Glutamatergic neuron (in vitro differentiated cells): Measurements from ENCODE around the gene STK11. TPM values are rescaled to one million over a fixed set of nuclear protein-coding genes. Genes with fewer than 3 reads are reported as not detected.

Experiments used
- DNase-seq: peaks from one replicate; pipeline ENCODE4 v3.0.0; 2022
- H3K27ac Mint-ChIP-seq: one replicate; pipeline ENCODE4 v1.8.0; 2020; ENCODE audit warnings: mild to moderate bottlenecking, mixed read lengths, inconsistent platforms; ENCODE audit not compliant: unreplicated experiment
- H3K27me3 Mint-ChIP-seq: one replicate; pipeline ENCODE4 v1.8.0; 2020; ENCODE audit warnings: mild to moderate bottlenecking, moderate library complexity, mixed read lengths, inconsistent platforms; ENCODE audit not compliant: unreplicated experiment
- H3K36me3 Mint-ChIP-seq: one replicate; pipeline ENCODE4 v1.8.0; 2020; ENCODE audit warnings: mild to moderate bottlenecking, mixed read lengths, inconsistent platforms; ENCODE audit not compliant: unreplicated experiment
- H3K4me1 Mint-ChIP-seq: one replicate; pipeline ENCODE4 v1.8.0; 2020; ENCODE audit warnings: mild to moderate bottlenecking, low read depth, mixed read lengths, inconsistent platforms; ENCODE audit not compliant: unreplicated experiment
- H3K4me3 Mint-ChIP-seq: one replicate; pipeline ENCODE4 v1.8.0; 2020; ENCODE audit warnings: mild to moderate bottlenecking, mixed read lengths, inconsistent platforms; ENCODE audit not compliant: unreplicated experiment
- H3K9me3 Mint-ChIP-seq: one replicate; pipeline ENCODE4 v1.8.0; 2020; ENCODE audit warnings: mild to moderate bottlenecking, moderate library complexity, mixed read lengths, inconsistent platforms; ENCODE audit not compliant: unreplicated experiment
- CTCF ChIP-seq: fragments of 200-600 bp; sonication (generic); IDR thresholded peaks from one replicate; pipeline ENCODE4 v1.5.0; 2021; ENCODE audit not compliant: partially characterized antibody, unreplicated experiment
- total RNA-seq: library from RNA; stranded (reverse); fragmentation: NEBNext Ultra II Directional; extraction: Animal tissue kit (Norgen Biotek cat#: 25700); gene quantifications from one replicate; pipeline ENCODE4 v1.2.1, GENCODE V29; 2021; ENCODE audit not compliant: unreplicated experiment

STK11 gene
- total RNA-seq, 1 donor from 2014 or later, result 48.2 TPM

- Mint-ChIP-seq H3K4me1 (peaks cover 35% of the 10 kb centered on the region), H3K27ac (peak overlapping the region; percentile 73), H3K4me3 (peak overlapping the region; percentile 89), H3K36me3 (no peaks in the 10 kb centered on the region), H3K27me3 (peaks cover 20% of the 10 kb centered on the region), H3K9me3 (peaks cover 22% of the 10 kb centered on the region)
- TF ChIP-seq CTCF, result no peak
- no peak for DNase-seq
Observed at GRCh38 chr19:1270854-1271527, 65.4 kb downstream of the STK11 start.

- Mint-ChIP-seq H3K36me3 (no peaks in the 10 kb centered on the region), H3K27ac (peak overlapping the region; percentile 55), H3K9me3 (peaks cover 22% of the 10 kb centered on the region), H3K4me1 (peaks cover 34% of the 10 kb centered on the region), H3K27me3 (peaks cover 20% of the 10 kb centered on the region), H3K4me3 (peak overlapping the region; percentile 89)
- DNase-seq, result no peak
- TF ChIP-seq CTCF, result no peak
Observed at GRCh38 chr19:1271528-1272422, 66.2 kb downstream of the STK11 start.

- peak overlapping the region; percentile 75 for H3K27ac Mint-ChIP-seq
- no peak for TF ChIP-seq CTCF
- H3K27me3 Mint-ChIP-seq, result peaks cover 20% of the 10 kb centered on the region
- H3K36me3 Mint-ChIP-seq, result no peaks in the 10 kb centered on the region
- H3K4me1 Mint-ChIP-seq, result peaks cover 30% of the 10 kb centered on the region
- no peak for DNase-seq
- peaks cover 22% of the 10 kb centered on the region for H3K9me3 Mint-ChIP-seq
- peak overlapping the region; percentile 71 for H3K4me3 Mint-ChIP-seq
Observed at GRCh38 chr19:1272423-1273262, 67.1 kb downstream of the STK11 start.

GRCh38 chr19:1273263-1274041 is 67.9 kb downstream of the STK11 start:
- peaks cover 20% of the 10 kb centered on the region for H3K27me3 Mint-ChIP-seq
- no peak for DNase-seq
- H3K4me1 Mint-ChIP-seq, result peaks cover 30% of the 10 kb centered on the region
- H3K27ac Mint-ChIP-seq, result peak overlapping the region; percentile 76
- TF ChIP-seq CTCF, result no peak
- H3K9me3 Mint-ChIP-seq, result peaks cover 22% of the 10 kb centered on the region
- peak overlapping the region; percentile 71 for H3K4me3 Mint-ChIP-seq
- no peaks in the 10 kb centered on the region for H3K36me3 Mint-ChIP-seq
